T-helper 9 cell (primary cell): ENCODE data around the gene MAMDC2.
"Not testable (repeated sequence)": the region's sequence is repeated elsewhere in the genome, so short reads cannot be mapped to it uniquely, and the experiment has no call there.

Experiments used
- DNase-seq: peaks from one replicate; pipeline ENCODE4 v3.0.0-alpha.2; 2020

MAMDC2 gene

GRCh38 chr9:70038171-70038621, 5.5 kb upstream of the MAMDC2 start:
- not testable (repeated sequence) for DNase-seq

GRCh38 chr9:70040376-70040903, 3.2 kb upstream of the MAMDC2 start:
- DNase-seq: no peak

- DNase-seq: no peak
Measured at GRCh38 chr9:70042461-70043215, 1.0 kb upstream of the MAMDC2 start.

DNA sequence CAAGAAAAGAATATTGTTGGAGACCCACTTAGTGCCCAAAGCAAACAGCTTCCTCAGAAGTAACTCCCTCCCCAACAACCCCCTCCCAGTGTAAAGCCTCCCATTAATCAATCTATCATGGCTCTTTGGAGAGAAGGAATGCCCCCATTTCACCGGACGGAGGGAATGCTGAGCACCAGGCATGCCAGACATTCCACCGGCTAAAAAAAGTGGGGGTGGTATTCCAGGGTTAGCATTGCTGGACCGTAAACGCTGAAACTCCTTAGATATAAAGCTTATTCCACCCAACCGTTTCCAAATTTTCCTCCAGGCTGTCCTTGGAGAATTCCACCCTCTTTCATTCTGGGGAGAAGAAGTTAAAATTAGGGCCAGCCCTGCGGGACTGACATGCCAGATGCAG, 363 bp upstream of the MAMDC2 start:
- DNase-seq: no peak

DNA sequence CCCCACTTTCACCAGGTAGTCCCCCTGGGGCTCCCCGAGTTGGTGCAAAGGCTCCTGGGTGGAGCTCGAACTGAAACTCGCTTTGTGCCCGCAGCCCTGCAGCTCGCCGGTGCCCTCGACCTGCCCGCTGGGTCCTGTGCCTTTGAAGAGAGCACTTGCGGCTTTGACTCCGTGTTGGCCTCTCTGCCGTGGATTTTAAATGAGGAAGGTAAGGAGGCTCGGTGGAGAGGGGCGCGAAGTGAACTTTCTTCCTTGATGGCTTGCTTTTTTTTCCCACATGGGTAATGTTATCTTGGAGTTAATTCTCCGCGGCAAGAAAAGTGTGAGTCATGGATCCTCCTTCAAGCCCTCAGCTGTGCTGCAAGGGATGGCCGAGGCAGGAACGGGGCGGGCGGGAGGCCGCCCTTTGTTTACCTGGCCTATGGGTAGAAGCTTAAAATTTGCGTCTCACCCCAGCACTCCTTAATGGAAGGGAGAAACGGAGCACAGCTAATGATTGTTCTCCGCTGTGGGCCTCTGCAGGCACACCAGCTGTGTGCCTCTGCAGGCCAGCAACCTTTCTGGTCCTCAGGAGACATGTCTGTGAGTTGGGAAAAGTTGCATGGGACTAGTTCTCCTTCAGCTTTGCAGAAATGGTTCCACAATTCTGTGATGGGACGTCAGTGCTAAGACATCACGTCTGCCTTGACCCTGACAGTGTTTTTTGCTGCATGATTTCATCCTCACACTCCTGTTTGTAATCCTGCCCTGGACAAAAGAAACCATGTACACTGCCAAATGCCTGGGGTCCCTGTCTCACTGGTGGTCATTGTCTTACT, 1.1 kb downstream of the MAMDC2 start:
- no peak for DNase-seq

DNA sequence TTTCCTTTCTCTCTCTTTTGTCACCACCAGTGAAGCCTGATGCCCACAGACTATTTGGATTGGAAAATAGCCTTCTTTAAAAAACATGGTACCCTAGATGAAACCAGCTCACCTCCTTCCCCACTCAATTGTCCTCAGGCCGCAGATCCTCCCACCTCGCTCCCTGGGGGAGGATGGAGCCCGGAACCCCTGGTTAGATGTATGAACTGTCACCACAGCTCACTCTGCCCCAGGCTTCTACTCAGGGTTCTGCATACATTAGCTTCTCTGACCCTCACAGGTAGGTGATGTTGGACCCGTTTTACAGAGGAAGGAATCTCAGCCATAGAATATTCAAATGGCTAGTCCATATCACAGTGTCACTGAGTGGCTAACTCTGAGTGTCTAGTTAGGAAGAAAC, 1.8 kb downstream of the MAMDC2 start:
- no peak for DNase-seq

DNA sequence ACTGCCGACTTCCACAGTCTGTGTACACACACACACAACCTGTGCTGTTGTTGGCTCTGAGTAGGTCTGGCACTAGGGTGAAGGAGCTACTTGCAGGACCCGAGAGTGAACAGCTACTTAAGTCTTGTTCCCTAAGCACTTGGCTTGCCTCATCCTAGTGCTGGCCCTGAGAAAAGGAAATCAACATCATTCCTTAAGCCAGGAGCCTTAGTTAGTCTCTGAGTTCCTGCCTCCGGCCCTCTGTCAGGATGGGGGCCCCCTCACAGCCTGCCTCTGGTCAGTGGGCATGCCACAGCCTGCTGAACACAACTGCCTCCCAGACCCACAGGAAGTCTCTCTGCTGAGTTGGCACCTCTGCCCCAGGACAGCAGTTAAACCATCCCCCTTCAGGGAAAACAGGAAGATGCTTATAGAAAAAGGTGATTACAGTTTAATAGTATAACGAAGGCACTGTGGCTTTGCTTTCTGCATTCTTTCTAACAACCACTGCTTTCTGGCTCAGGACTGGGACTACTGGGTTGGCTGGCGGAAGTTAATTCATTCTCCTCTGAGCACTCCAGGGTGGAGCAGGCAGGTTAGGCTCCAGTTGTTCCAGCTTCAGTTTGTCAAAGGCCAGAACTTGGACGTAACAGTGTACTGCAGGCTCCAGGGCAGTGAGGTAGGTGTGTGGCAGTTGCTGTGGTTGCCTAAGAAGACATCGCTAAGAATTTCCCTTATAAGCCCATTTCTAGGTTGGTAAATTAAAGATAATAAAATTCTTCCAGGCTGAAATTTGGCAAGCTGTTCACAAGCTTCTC, 2.8 kb downstream of the MAMDC2 start:
- no peak for DNase-seq

GRCh38 chr9:70049236-70049635, 5.6 kb downstream of the MAMDC2 start:
- DNase-seq: no peak

DNA sequence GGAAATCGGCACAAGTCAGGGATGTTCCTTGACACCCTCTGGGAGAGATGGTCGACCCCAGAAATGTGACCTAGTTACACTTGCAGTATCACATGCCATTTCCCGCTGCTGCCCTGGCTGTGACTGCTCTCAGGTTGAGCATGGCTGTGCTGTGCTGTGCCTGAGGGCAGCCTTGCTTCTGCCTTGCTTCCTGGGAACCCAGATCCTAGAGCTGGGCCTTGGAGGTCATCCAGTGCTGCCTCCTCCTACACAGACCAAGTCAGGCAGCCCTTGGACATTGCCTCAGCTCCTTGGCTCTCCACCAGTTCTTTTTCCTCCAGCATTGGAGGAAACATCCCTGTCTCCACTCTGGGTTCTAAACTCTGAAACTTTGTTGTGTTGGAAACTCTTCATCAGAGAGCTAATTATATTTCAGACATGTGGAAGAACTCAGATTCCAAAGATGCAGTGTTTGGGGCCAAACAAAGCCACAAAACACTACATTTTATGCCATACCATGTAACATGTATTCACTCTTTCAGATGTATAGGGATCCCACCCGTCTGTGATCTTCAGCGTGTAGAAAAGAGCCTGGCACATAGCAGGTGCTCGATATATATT, 6.1 kb downstream of the MAMDC2 start:
- DNase-seq: no peak

- DNase-seq: no peak
Measured at GRCh38 chr9:70052768-70053167, 9.1 kb downstream of the MAMDC2 start.

DNA sequence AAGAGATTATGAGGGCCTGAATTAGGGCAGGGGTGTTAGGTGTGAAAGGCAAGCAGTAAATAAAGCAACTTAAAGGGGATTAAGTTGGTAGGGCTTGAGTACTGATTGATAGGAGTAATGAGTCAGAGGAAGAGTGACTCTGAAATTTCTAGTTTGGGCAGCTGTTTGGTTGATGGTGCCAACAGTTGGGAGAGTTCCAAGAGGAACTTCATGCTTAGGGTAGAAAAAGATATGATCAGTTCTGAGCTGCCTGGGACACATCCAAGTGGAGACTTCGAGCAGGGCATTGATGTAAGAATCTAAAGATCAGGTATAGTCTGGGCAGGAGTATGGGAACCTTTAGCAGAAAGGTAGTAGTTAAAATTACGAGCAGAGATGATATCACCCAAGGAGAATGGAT, 10.2 kb downstream of the MAMDC2 start:
- DNase-seq: no peak

- no peak for DNase-seq
Measured at GRCh38 chr9:70054521-70054920, 10.9 kb downstream of the MAMDC2 start.

DNA sequence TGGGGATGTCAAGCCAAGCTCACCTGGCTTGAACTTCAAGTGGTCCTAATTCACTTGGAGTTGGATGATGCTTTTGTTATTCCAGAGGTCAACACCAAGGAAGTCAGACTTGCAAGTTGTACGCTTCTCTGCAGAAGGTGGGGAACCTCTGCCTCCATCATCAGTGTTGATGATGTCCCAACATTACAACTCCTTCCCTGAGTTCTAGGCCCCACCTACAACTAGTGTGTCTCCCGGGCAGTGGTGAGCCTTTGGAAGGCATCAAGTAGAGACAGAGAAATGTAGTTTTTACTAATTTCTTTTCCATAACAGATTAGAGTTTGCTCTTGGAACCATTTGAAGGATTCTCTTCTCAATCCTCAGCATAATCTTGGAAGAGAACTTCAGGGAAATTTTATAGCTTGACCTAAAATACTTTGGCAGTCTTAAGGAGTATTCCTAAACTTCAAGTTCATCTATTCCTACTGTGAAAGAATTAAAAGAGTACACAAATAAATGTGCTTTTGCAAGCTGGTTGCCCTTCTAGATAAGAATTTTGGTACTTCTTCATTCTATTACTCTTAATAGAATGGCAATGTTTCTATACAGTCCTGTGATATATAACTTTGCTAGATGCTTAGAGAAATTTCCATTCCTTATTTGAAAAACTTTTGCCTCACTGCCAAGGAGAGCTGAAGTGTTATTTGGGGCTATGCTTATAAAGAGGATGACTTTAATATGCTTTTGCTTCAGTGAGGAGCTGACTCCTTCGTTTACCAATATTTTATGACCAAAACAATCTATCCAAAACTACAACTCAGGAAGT, 12.0 kb downstream of the MAMDC2 start:
- DNase-seq: no peak

GRCh38 chr9:70056211-70056944, 12.7 kb downstream of the MAMDC2 start:
- DNase-seq: no peak

DNA sequence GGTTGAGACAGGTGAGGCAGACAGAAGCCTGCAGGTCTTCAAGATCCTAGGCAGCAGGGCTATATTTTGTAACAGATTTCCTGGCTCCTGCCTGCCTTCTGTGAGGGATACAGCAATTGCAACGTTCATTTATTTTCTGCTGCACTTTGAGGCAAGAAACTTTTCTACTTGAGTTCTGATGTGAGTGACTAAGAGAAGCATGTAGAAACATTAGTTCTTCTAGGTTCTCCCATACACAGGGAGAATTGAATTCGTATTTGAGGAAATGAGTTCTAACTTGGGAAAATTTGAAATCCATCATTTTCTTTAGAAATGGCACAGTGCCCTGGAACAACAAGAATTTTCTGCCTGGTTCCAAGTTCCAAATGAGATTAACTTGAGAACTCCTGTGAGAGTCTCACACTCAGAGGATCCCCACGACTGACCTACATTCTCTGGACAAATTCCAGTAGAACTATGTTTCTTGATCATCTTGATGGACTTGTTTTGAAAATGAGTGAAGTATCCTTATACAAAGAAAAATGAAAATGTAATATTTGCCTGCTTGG, 15.0 kb downstream of the MAMDC2 start:
- DNase-seq: no peak

- DNase-seq: no peak
Measured at GRCh38 chr9:70060148-70060882, 16.7 kb downstream of the MAMDC2 start.

DNA sequence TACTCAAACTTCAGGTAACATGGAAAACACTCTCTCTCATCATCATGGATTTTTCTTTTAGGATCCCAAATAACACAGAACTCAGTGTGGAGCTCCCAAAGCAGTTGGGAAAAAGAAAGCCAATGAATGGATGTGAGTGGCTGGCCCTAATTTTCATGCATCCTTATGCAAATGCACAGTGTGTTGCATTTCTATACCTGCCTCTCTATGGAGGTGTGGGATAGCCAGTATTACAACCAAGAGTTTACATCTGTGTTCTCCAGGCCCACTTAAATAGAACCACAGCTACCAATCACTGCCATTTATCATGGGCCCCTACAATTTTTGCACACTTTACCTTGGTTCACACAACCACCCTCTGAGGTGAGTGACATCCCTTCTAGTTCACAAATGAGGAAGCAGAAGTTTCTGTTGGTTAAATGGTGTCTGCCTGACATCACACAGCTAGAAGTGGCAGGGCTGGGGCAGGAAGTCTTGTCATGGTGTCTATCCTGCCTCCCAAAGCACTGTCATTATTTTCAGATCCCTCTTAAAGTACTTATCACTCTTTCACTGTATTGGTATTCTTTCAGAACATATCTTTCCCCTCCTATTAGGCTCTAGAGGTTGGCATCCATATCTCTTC, 17.3 kb downstream of the MAMDC2 start:
- no peak for DNase-seq

- DNase-seq: no peak
Measured at GRCh38 chr9:70061776-70062175, 18.1 kb downstream of the MAMDC2 start.

GRCh38 chr9:70064496-70064895, 20.8 kb downstream of the MAMDC2 start:
- no peak for DNase-seq
